WTC11 (cell line): Measurements from ENCODE around the gene RACGAP1. TPM values are rescaled to one million over a fixed set of nuclear protein-coding genes. Genes with fewer than 3 reads are reported as not detected.

Experiments
- ATAC-seq: fragments of 200-7000 bp; cut with Tn5 transposase; 2 replicates; pipeline ENCODE4 v1.10.0; 2021; ENCODE audit warnings: mild to moderate bottlenecking, moderate library complexity
- CTCF ChIA-PET: fragments of 300-600 bp; sonication (Branson Sonifier 250); formaldehyde crosslinking; loops from one replicate; lab custom pipeline; 2021; ENCODE audit warnings: antibody characterized with exemption; lab: Charles Lee
- POLR2A ChIA-PET: fragments of 350-600 bp; sonication (Branson Sonifier 250); formaldehyde crosslinking; loops from one replicate; lab custom pipeline; 2021; ENCODE audit warnings: antibody characterized with exemption; lab: Charles Lee
- DNase-seq: peaks from one replicate; pipeline ENCODE4 v3.0.0; 2021; ENCODE audit warnings: low spot score
- H3K27ac Mint-ChIP-seq: 2 replicates; pipeline ENCODE4 v1.8.0; 2021; ENCODE audit warnings: mixed read lengths
- H3K27me3 Mint-ChIP-seq: 2 replicates; pipeline ENCODE4 v1.8.0; 2021; ENCODE audit warnings: low read depth, mild to moderate bottlenecking, moderate library complexity, mixed read lengths
- H3K36me3 Mint-ChIP-seq: 2 replicates; pipeline ENCODE4 v1.8.0; 2021; ENCODE audit warnings: mixed read lengths
- H3K4me1 Mint-ChIP-seq: 2 replicates; pipeline ENCODE4 v1.8.0; 2022; ENCODE audit warnings: mixed read lengths
- H3K4me3 Mint-ChIP-seq: 2 replicates; pipeline ENCODE4 v1.8.0; 2021; ENCODE audit warnings: mild to moderate bottlenecking, moderate library complexity, mixed read lengths
- H3K9me3 Mint-ChIP-seq: 2 replicates; pipeline ENCODE4 v1.8.0; 2021; ENCODE audit warnings: mixed read lengths
- CDX4 ChIP-seq: fragments of 250-450 bp; sonication (Bioruptor Pico); IDR thresholded peaks from 2 replicates; pipeline ENCODE4 v1.9.0; 2021; ENCODE audit warnings: moderate library complexity, mild to moderate bottlenecking, inconsistent platforms, borderline replicate concordance
- CREB1 ChIP-seq: sonication (generic); formaldehyde crosslinking; IDR thresholded peaks from 2 replicates; pipeline ENCODE4 v1.8.0; 2023; ENCODE audit warnings: mild to moderate bottlenecking, missing genetic modification reagents
- CTCF ChIP-seq: fragments of 200-600 bp; IDR thresholded peaks from 2 replicates; pipeline ENCODE4 v1.8.0; 2022; ENCODE audit warnings: antibody characterized with exemption
- E2F5 ChIP-seq: sonication (generic); formaldehyde crosslinking; IDR thresholded peaks from 2 replicates; pipeline ENCODE4 v1.8.1; 2022; ENCODE audit warnings: mild to moderate bottlenecking, moderate library complexity, missing genetic modification reagents
- IRF1 ChIP-seq: sonication (generic); formaldehyde crosslinking; IDR thresholded peaks from 2 replicates; pipeline ENCODE4 v1.8.0; 2023; ENCODE audit warnings: missing genetic modification reagents
- KAT7 ChIP-seq: sonication (generic); formaldehyde crosslinking; IDR thresholded peaks from 2 replicates; pipeline ENCODE4 v1.8.1; 2023; ENCODE audit warnings: missing genetic modification reagents, mild to moderate bottlenecking, borderline replicate concordance
- PREB ChIP-seq: sonication (generic); formaldehyde crosslinking; IDR thresholded peaks from 2 replicates; pipeline ENCODE4 v1.8.1; 2022; ENCODE audit warnings: mild to moderate bottlenecking, missing genetic modification reagents, moderate library complexity, borderline replicate concordance
- PRRX2 ChIP-seq: fragments of 250-450 bp; sonication (Bioruptor Pico); IDR thresholded peaks from 2 replicates; pipeline ENCODE4 v1.8.0; 2021; ENCODE audit warnings: mild to moderate bottlenecking
- RORB ChIP-seq: fragments of 250-450 bp; sonication (Bioruptor Pico); IDR thresholded peaks from 2 replicates; pipeline ENCODE4 v1.9.0; 2021; ENCODE audit warnings: mild to moderate bottlenecking
- SMAD4 ChIP-seq: sonication (generic); formaldehyde crosslinking; IDR thresholded peaks from 2 replicates; pipeline ENCODE4 v1.8.0; 2022; ENCODE audit warnings: mild to moderate bottlenecking, missing genetic modification reagents
- SP1 ChIP-seq: sonication (generic); formaldehyde crosslinking; conservative IDR thresholded peaks from 2 replicates; pipeline ENCODE4 v1.8.1; 2022; ENCODE audit warnings: missing genetic modification reagents
- USF1 ChIP-seq: sonication (generic); formaldehyde crosslinking; IDR thresholded peaks from 2 replicates; pipeline ENCODE4 v1.8.0; 2022; ENCODE audit warnings: mild to moderate bottlenecking, missing genetic modification reagents
- USF2 ChIP-seq: sonication (generic); formaldehyde crosslinking; IDR thresholded peaks from 2 replicates; pipeline ENCODE4 v1.8.1; 2023; ENCODE audit warnings: mild to moderate bottlenecking, missing genetic modification reagents, moderate library complexity
- ZMAT4 ChIP-seq: fragments of 250-450 bp; sonication (Bioruptor Pico); IDR thresholded peaks from 2 replicates; pipeline ENCODE4 v1.9.0; 2021; ENCODE audit warnings: mild to moderate bottlenecking
- ZNF121 ChIP-seq: sonication (generic); formaldehyde crosslinking; IDR thresholded peaks from 2 replicates; pipeline ENCODE4 v1.8.0; 2023; ENCODE audit warnings: missing genetic modification reagents
- ZNF219 ChIP-seq: sonication (generic); formaldehyde crosslinking; IDR thresholded peaks from 2 replicates; pipeline ENCODE4 v1.8.0; 2023; ENCODE audit warnings: missing genetic modification reagents, mild to moderate bottlenecking, borderline replicate concordance
- ZNF263 ChIP-seq: sonication (generic); formaldehyde crosslinking; IDR thresholded peaks from 2 replicates; pipeline ENCODE4 v1.8.1; 2022; ENCODE audit warnings: low read depth, mild to moderate bottlenecking, moderate library complexity, missing genetic modification reagents
- ZNF423 ChIP-seq: fragments of 250-450 bp; sonication (Bioruptor Pico); IDR thresholded peaks from 2 replicates; pipeline ENCODE4 v2.1.2; 2022; ENCODE audit warnings: mild to moderate bottlenecking, moderate library complexity
- ZNF425 ChIP-seq: fragments of 250-450 bp; sonication (Bioruptor Pico); conservative IDR thresholded peaks from 2 replicates; pipeline ENCODE4 v1.9.0; 2021; ENCODE audit warnings: mild to moderate bottlenecking
- ZSCAN18 ChIP-seq: fragments of 250-450 bp; sonication (Bioruptor Pico); IDR thresholded peaks from 2 replicates; pipeline ENCODE4 v2.1.2; 2022; ENCODE audit warnings: mild to moderate bottlenecking, moderate library complexity
- total RNA-seq: library from RNA; stranded (reverse); gene quantifications from 3 replicates; pipeline ENCODE4 v1.2.3, GENCODE V29; 2021

The RACGAP1 gene
- total RNA-seq, 1 experiment from 2014 or later = 87.7 TPM

- Mint-ChIP-seq H3K9me3 (no peaks in the 10 kb centered on the region), H3K27me3 (peaks cover 68% of the 10 kb centered on the region), H3K4me1 (peaks cover 24% of the 10 kb centered on the region), H3K27ac (no peak within 1 kb of the TSS), H3K36me3 (no peaks in the 10 kb centered on the region), H3K4me3 (peak within 1 kb of the TSS; percentile 65)
- POLR2A ChIA-PET = interaction anchor here (1.0 kb wide), 1 partner anchor 72 kb away, joined by 4 read pairs; no protein-coding TSS in a partner anchor
- CTCF ChIA-PET = interaction anchor here (0.6 to 4.9 kb wide), 11 partner anchors 12 to 184 kb away, joined by 3 to 61 read pairs (median 3); no protein-coding TSS in a partner anchor
- DNase-seq = peak; percentile 49
- TF ChIP-seq ZNF425 (CRISPR knock-in tag) (no peak), ZNF263 (CRISPR knock-in tag) (peak; percentile 31; the same call in 1 of the 2 replicates), ZNF423 (no peak), E2F5 (CRISPR knock-in tag) (peak; percentile 48; the same call in 1 of the 2 replicates), USF2 (peak; percentile 93), USF1 (CRISPR knock-in tag) (peak; percentile 80), KAT7 (no peak), CDX4 (CRISPR knock-in tag) (no peak)
- ATAC-seq = peak; percentile 47
Observed at GRCh38 chr12:49961111-49961922, 64.0 kb downstream of the RACGAP1 start, which contains the start of gene AQP5. Gene AQP5 (plus strand): TSS chr12:49961872. CDS start chr12:49962018, 146 bp downstream.

GRCh38 chr12:49960474-49961110, 64.7 kb downstream of the RACGAP1 start:
- H3K27ac Mint-ChIP-seq = no peak overlapping the region
- H3K9me3 Mint-ChIP-seq = no peaks in the 10 kb centered on the region
- H3K36me3 Mint-ChIP-seq = no peaks in the 10 kb centered on the region
- H3K4me1 Mint-ChIP-seq = peaks cover 24% of the 10 kb centered on the region
- POLR2A ChIA-PET = interaction anchor here (1.0 kb wide), 1 partner anchor 90 kb away, joined by 3 read pairs; no protein-coding TSS in a partner anchor
- H3K27me3 Mint-ChIP-seq = peaks cover 68% of the 10 kb centered on the region
- ATAC-seq (no peak), DNase-seq (no peak)
- CTCF ChIA-PET = interaction anchor here (0.7 to 7.6 kb wide), 12 partner anchors 7 to 183 kb away, joined by 3 to 70 read pairs (median 11); partner anchors contain the start of gene AQP2
- H3K4me3 Mint-ChIP-seq = peak overlapping the region; percentile 65
- TF ChIP-seq ZNF121 (CRISPR knock-in tag) (no peak), PRRX2 (CRISPR knock-in tag) (no peak), ZSCAN18 (no peak), PREB (CRISPR knock-in tag) (no peak), ZMAT4 (no peak), ZNF219 (no peak), SMAD4 (no peak), SP1 (CRISPR knock-in tag) (no peak), CTCF (no peak), CREB1 (CRISPR knock-in tag) (no peak), RORB (CRISPR knock-in tag) (no peak), KAT7 (no peak), IRF1 (CRISPR knock-in tag) (no peak)
